Activated T-cell treated with anti-CD3 and anti-CD28 coated beads, Interleukin-2, amount 50 U/mL, for 24 hours (primary cell): ENCODE measurements around the gene LFNG.
A peak's percentile ranks its signal among the peaks of the same experiment; 100 is the strongest.
"Not testable (repeated sequence)": the region's sequence is repeated elsewhere in the genome, so short reads cannot be mapped to it uniquely, and the experiment has no call there.

Source experiments
- DNase-seq: peaks from one replicate; pipeline ENCODE4 v3.0.0-alpha.2; 2020
- H3K27ac Mint-ChIP-seq: 2 replicates; pipeline ENCODE4 v1.8.0; 2020; ENCODE audit warnings: mild to moderate bottlenecking, mixed read lengths
- H3K27me3 Mint-ChIP-seq: 2 replicates; pipeline ENCODE4 v1.8.0; 2020; ENCODE audit warnings: mixed read lengths
- H3K36me3 Mint-ChIP-seq: 2 replicates; pipeline ENCODE4 v1.8.0; 2020; ENCODE audit warnings: low read depth, mixed read lengths
- H3K4me1 Mint-ChIP-seq: 2 replicates; pipeline ENCODE4 v1.8.0; 2020; ENCODE audit warnings: low read depth, mixed read lengths
- H3K4me3 Mint-ChIP-seq: 2 replicates; pipeline ENCODE4 v1.8.0; 2020; ENCODE audit warnings: mild to moderate bottlenecking, moderate library complexity, mixed read lengths
- H3K9me3 Mint-ChIP-seq: 2 replicates; pipeline ENCODE4 v1.8.0; 2020; ENCODE audit warnings: mixed read lengths

LFNG gene

GRCh38 chr7:2523941-2524807 is 4.6 kb downstream of the LFNG start:
- no peak for DNase-seq
- peaks cover 65% of the 10 kb centered on the region for H3K4me1 Mint-ChIP-seq
- peaks cover 34% of the 10 kb centered on the region for H3K36me3 Mint-ChIP-seq
- H3K4me3 Mint-ChIP-seq: peak overlapping the region; percentile 31
- H3K9me3 Mint-ChIP-seq: no peaks in the 10 kb centered on the region
- H3K27ac Mint-ChIP-seq: peak overlapping the region; percentile 40
- no peaks in the 10 kb centered on the region for H3K27me3 Mint-ChIP-seq

DNA sequence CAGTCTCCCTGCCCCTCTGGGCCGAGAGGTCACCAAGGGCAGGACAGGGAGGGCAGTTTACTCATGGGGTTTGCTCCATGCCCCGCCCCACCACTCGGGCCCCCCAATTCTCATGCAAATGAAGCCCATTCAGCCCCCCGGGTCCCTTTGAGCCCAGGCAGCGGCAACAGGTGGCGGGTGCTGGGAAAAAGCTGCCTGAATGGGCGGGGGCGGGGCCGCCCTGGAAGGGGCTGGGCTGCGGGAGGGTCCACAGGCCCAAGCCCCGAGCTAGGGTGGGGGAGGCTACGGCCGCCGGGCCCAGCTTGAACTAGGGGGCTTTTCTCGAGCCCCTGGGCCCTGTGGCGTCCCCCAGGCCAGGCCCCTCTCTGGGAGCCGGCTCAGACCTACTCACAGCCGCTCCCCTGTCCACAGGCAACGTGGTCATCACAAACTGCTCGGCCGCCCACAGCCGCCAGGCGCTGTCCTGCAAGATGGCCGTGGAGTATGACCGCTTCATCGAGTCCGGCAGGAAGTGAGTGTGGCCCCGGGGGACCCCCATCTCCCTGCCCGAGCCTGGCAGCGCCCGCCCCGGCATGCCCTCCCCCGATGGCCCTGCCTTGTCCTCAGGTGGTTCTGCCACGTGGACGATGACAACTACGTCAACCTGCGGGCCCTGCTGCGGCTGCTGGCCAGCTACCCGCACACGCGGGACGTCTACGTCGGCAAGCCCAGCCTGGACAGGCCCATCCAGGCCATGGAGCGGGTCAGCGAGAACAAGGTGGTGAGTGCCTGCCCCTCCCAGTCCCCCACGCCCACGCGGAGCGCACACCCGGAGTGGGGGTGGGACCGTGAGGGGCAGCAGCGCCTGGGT is 5.5 kb downstream of the LFNG start:
- H3K27me3 Mint-ChIP-seq: no peaks in the 10 kb centered on the region
- DNase-seq: no peak
- H3K27ac Mint-ChIP-seq: no peak overlapping the region
- no peak overlapping the region for H3K4me3 Mint-ChIP-seq
- H3K36me3 Mint-ChIP-seq: peaks cover 34% of the 10 kb centered on the region
- H3K4me1 Mint-ChIP-seq: peaks cover 72% of the 10 kb centered on the region
- H3K9me3 Mint-ChIP-seq: no peaks in the 10 kb centered on the region

DNA sequence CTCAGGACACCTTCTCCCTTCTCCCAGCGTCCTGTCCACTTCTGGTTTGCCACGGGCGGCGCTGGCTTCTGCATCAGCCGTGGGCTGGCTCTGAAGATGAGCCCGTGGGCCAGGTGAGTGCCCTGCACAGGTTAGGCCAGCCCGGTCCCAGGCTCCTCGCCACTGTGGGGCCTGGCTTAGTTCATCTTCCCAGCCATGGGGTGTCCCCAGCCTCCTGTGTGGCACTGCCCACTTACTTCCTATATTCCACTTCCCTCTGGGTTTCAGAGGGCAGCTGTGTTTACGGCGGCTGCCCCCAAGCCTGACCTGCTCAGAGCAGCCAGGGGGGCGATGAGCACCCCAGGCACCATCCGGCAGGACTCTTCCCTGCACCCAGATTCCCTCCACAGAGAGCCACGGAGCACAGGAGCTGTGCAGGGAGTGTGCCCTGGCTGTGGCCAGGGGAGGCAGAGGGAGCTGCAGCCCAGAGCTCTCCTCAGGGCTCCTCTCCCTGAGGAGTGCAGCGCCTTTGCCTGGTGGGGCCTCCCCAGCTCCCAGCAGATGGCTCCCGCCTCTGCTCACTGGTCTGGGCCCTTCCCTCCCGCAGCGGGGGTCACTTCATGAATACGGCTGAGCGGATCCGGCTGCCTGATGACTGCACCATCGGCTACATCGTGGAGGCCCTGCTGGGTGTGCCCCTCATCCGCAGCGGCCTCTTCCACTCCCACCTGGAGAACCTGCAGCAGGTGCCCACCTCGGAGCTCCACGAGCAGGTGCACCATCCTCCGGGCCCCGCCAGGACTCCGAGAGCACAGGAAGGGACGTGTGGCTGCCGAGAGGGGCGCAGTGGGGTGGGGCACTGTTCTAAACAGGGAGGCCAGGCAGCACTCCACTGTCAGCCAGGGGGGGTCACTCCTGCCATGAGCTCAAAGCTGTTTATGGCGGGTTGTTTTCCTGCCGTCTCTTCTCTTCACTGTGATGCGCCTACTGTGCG is 6.4 kb downstream of the LFNG start:
- H3K9me3 Mint-ChIP-seq: no peaks in the 10 kb centered on the region
- no peak overlapping the region for H3K4me3 Mint-ChIP-seq
- peaks cover 74% of the 10 kb centered on the region for H3K4me1 Mint-ChIP-seq
- H3K36me3 Mint-ChIP-seq: peaks cover 30% of the 10 kb centered on the region
- H3K27ac Mint-ChIP-seq: no peak overlapping the region
- no peaks in the 10 kb centered on the region for H3K27me3 Mint-ChIP-seq
- no peak for DNase-seq

- no peak overlapping the region for H3K4me3 Mint-ChIP-seq
- no peaks in the 10 kb centered on the region for H3K27me3 Mint-ChIP-seq
- no peak overlapping the region for H3K27ac Mint-ChIP-seq
- peaks cover 73% of the 10 kb centered on the region for H3K4me1 Mint-ChIP-seq
- H3K36me3 Mint-ChIP-seq: peaks cover 30% of the 10 kb centered on the region
- no peak for DNase-seq
- H3K9me3 Mint-ChIP-seq: no peaks in the 10 kb centered on the region
These were observed 7.3 kb downstream of the LFNG start for GRCh38 chr7:2526659-2527504.

GRCh38 chr7:2527505-2528467 is 8.2 kb downstream of the LFNG start:
- Mint-ChIP-seq H3K9me3 (no peaks in the 10 kb centered on the region), H3K4me3 (no peak overlapping the region), H3K27me3 (no peaks in the 10 kb centered on the region), H3K27ac (peak overlapping the region; percentile 87), H3K36me3 (peaks cover 30% of the 10 kb centered on the region), H3K4me1 (peaks cover 64% of the 10 kb centered on the region)
- no peak for DNase-seq

DNA sequence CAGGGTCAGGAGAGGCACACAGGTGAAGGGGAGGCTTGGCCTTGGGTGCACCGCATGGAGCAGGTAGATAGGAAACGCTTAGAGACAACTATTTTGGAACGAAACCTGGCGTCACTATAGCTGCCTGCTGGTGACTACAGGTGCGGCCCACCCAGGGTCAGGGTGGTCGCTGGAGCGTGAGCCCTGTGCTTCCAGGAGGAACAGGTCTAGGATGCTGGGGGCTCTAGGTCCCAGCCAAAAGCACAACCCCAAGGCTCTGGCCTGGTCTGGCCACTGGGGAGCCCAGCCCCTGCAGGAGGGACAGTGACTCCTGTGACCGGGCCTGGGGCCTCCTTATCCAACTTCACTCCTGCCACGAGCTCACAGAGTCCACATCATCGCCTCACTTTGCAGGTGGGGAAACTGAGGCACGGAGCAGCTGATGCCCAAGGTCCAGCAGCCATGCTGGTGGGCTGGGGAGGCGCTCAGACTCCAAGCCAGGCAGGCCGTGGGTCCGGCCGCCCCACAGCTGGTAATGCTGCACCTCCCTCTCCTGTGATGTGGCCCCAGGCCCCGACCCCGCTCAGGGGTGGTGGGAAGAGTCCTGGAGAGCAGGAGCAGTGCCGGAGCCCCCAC is 9.0 kb downstream of the LFNG start:
- peaks cover 27% of the 10 kb centered on the region for H3K36me3 Mint-ChIP-seq
- peaks cover 58% of the 10 kb centered on the region for H3K4me1 Mint-ChIP-seq
- peak overlapping the region; percentile 87 for H3K27ac Mint-ChIP-seq
- DNase-seq: no peak
- H3K4me3 Mint-ChIP-seq: no peak overlapping the region
- no peaks in the 10 kb centered on the region for H3K27me3 Mint-ChIP-seq
- no peaks in the 10 kb centered on the region for H3K9me3 Mint-ChIP-seq

DNA sequence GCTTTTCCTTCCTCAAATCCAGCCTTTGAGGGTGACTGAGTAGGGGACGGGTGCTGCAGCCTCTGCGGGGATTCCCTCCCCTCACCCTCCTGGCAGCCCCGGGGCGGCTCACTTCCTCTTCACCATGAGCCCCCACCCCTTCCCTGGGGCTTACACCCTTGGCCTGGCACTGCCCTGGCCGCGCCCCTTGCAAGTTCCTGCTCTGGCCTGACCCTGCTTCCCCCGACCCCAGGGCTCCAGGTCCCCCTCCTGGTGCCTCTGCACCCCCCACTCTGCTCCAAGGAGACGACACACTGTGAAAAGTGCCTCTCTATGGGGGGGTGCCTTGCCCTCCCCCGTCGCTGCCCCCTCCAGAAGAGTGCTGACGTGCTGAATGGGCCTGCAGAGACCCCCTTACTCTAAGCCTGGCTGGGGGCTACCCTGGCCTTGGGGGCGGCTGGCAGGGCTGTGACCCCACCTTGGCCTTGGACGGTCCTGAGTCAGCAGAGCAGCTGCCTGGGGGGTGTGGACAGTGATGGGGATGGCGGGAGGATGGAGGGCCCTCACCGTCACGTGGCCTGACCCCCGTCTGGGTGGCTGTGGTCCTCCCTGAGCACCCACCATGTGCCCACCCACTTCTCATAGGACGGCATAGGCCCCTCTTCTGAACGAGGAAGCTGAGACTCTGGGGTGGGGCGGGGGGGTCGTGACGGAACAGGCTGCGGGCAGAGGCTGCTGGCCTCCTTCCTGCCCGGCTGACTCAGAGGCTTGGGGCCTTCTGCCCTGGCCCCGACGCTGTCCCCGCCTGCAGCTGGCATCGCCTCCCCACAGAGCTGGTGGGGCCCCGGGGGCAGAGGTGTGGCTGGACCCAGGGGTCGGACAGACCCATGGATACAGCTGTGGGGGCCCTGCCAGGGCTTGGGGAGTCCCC is 9.8 kb downstream of the LFNG start:
- Mint-ChIP-seq H3K9me3 (no peaks in the 10 kb centered on the region), H3K4me1 (peaks cover 54% of the 10 kb centered on the region), H3K36me3 (peaks cover 27% of the 10 kb centered on the region), H3K27ac (peak overlapping the region; percentile 97), H3K4me3 (peak overlapping the region; percentile 73), H3K27me3 (no peaks in the 10 kb centered on the region)
- peak; percentile 71 for DNase-seq

DNA sequence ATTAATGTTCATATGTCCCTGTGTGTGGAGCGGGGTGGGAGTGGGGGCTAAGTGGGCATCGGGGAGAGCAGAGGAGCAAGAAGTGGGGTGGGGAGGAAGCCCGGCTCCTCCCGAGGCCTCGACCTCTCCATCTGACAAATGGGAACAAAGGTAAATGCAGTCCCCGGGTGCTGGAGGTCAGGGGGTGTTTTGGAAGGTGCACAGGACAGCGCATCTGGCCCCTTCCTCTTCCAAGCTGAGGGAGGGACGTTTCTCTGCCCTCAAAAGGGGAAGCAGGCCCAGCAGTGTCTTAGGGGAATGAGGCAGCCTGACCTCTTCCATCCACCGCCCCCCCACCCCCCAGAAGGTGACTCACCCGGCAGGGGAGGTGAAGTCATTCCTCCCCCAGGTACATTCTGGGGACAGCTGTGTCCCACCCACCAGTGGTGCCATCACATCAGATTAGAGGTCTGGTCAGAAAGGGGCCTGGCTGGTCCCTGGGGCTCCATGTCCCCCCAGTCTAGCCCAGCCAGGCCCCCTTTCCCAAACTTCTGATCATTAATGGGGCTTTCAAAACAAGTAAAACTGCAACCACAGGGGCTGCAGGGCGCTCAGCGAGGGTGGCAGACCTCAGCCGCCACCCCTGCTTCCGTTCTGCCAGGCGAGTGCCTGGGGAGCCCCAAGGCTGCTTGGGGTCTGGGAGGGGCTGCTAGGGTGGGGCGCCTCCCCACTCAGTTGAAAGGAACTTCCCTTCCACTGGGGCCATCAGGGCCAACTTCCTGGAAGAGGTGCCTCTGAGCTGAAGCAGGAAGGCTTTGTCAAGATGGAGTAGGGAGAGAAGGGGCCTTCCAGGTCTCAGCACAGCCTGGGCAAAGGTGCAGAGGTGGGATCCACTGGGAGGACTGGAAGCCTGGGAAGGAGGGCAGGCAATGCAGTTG is 10.8 kb downstream of the LFNG start:
- Mint-ChIP-seq H3K9me3 (no peaks in the 10 kb centered on the region), H3K4me3 (peak overlapping the region; percentile 73), H3K27me3 (no peaks in the 10 kb centered on the region), H3K27ac (peak overlapping the region; percentile 97), H3K4me1 (peaks cover 54% of the 10 kb centered on the region), H3K36me3 (peaks cover 27% of the 10 kb centered on the region)
- DNase-seq: peak; percentile 80

- H3K27ac Mint-ChIP-seq: peak overlapping the region; percentile 97
- H3K36me3 Mint-ChIP-seq: peaks cover 20% of the 10 kb centered on the region
- H3K4me3 Mint-ChIP-seq: peak overlapping the region; percentile 73
- not testable (repeated sequence) for H3K27me3 Mint-ChIP-seq, H3K9me3 Mint-ChIP-seq, DNase-seq
- H3K4me1 Mint-ChIP-seq: peaks cover 47% of the 10 kb centered on the region
These were observed 11.6 kb downstream of the LFNG start for GRCh38 chr7:2530994-2531795.

DNA sequence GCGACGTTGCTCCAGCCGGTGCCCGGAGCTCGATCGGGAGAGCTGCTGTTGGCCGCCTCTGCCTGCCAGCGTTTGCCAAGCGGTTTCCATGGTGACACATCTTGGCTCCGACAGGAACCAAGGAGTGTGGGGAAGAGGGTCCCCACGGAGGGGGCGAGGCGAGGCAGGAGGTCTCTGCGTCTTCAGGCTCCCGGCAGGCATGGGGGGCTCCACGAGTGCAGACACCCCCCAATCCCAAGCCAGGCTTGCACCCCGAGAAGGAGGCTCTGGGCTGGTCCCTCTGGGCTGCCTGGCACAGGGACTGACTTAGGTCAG is 12.2 kb downstream of the LFNG start:
- H3K9me3 Mint-ChIP-seq, H3K27ac Mint-ChIP-seq, DNase-seq, H3K4me3 Mint-ChIP-seq, H3K27me3 Mint-ChIP-seq: not testable (repeated sequence)
- H3K36me3 Mint-ChIP-seq: peaks cover 15% of the 10 kb centered on the region
- peaks cover 45% of the 10 kb centered on the region for H3K4me1 Mint-ChIP-seq
